CD4-positive, alpha-beta T cell treated with Interleukin-15 for 1 hour (primary cell): ENCODE results near the gene CASD1.

ENCODE experiments used
- DNase-seq: peaks from one replicate; pipeline ENCODE4 v3.0.0-alpha.2; 2020

CASD1 gene

GRCh38 chr7:94513565-94513860 is 3.9 kb downstream of the CASD1 start:
- no peak for DNase-seq

GRCh38 chr7:94514140-94514889 is 4.7 kb downstream of the CASD1 start:
- no peak for DNase-seq

GRCh38 chr7:94514917-94515316 is 5.3 kb downstream of the CASD1 start:
- no peak for DNase-seq

GRCh38 chr7:94525923-94526322 is 16.3 kb downstream of the CASD1 start:
- DNase-seq: no peak

- DNase-seq: no peak
These were observed 19.9 kb downstream of the CASD1 start for GRCh38 chr7:94529516-94529915.

GRCh38 chr7:94530109-94530508 is 20.5 kb downstream of the CASD1 start:
- no peak for DNase-seq

GRCh38 chr7:94532676-94533075 is 23.1 kb downstream of the CASD1 start:
- no peak for DNase-seq

- DNase-seq: no peak
These were observed 30.8 kb downstream of the CASD1 start for GRCh38 chr7:94540428-94540827.

- no peak for DNase-seq
These were observed 37.5 kb downstream of the CASD1 start for GRCh38 chr7:94547126-94547525.

GRCh38 chr7:94556028-94556427 is 46.4 kb downstream of the CASD1 start:
- DNase-seq: no peak

GRCh38 chr7:94557215-94557614 is 47.6 kb downstream of the CASD1 start:
- no peak for DNase-seq

GRCh38 chr7:94559972-94560371 is 50.4 kb downstream of the CASD1 start:
- DNase-seq: no peak

- no peak for DNase-seq
These were observed 52.4 kb downstream of the CASD1 start for GRCh38 chr7:94561841-94562514.

GRCh38 chr7:94562525-94562924 is 52.9 kb downstream of the CASD1 start:
- DNase-seq: no peak

- no peak for DNase-seq
These were observed 55.8 kb downstream of the CASD1 start for GRCh38 chr7:94565247-94565894.

- DNase-seq: no peak
These were observed 57.8 kb downstream of the CASD1 start for GRCh38 chr7:94567396-94567795.

GRCh38 chr7:94571816-94572215 is 62.2 kb downstream of the CASD1 start:
- no peak for DNase-seq

GRCh38 chr7:94575646-94576045 is 66.0 kb downstream of the CASD1 start:
- no peak for DNase-seq

- DNase-seq: no peak
These were observed 66.7 kb downstream of the CASD1 start for GRCh38 chr7:94576316-94576715.

GRCh38 chr7:94577357-94577756 is 67.7 kb downstream of the CASD1 start:
- no peak for DNase-seq

GRCh38 chr7:94578614-94579013 is 69.0 kb downstream of the CASD1 start:
- no peak for DNase-seq

- no peak for DNase-seq
These were observed 69.9 kb downstream of the CASD1 start for GRCh38 chr7:94579470-94579869.

GRCh38 chr7:94580601-94581000 is 71.0 kb downstream of the CASD1 start:
- no peak for DNase-seq

- no peak for DNase-seq
These were observed 74.5 kb downstream of the CASD1 start for GRCh38 chr7:94584113-94584512.
